KMS-11 (cell line): ENCODE measurements around the gene DPH3.

Experiments used
- H2AFZ ChIP-seq: fragments of 200-600 bp; sonication (generic); 2 replicates; pipeline ENCODE4 v1.6.1; 2016; ENCODE audit warnings: antibody characterized with exemption, mixed run types, low read depth
- H3K27ac ChIP-seq: fragments of 200-600 bp; sonication (generic); 2 replicates; pipeline ENCODE4 v1.6.1; 2016; ENCODE audit warnings: mild to moderate bottlenecking, mixed run types
- H3K27me3 ChIP-seq: fragments of 200-600 bp; sonication (generic); 2 replicates; pipeline ENCODE4 v1.6.1; 2017; ENCODE audit warnings: mild to moderate bottlenecking, low read depth, mixed run types, moderate library complexity; ENCODE audit not compliant: insufficient read depth
- H3K36me3 ChIP-seq: fragments of 200-600 bp; sonication (generic); 2 replicates; pipeline ENCODE4 v1.6.1; 2017; ENCODE audit warnings: mild to moderate bottlenecking, mixed run types; ENCODE audit not compliant: insufficient read depth
- H3K4me1 ChIP-seq: fragments of 200-600 bp; sonication (generic); 2 replicates; pipeline ENCODE4 v1.6.1; 2016; ENCODE audit warnings: mild to moderate bottlenecking, low read depth, mixed run types; ENCODE audit not compliant: poor library complexity, severe bottlenecking
- H3K4me2 ChIP-seq: fragments of 200-600 bp; sonication (generic); 2 replicates; pipeline ENCODE4 v1.7.0; 2016; ENCODE audit warnings: mild to moderate bottlenecking, mixed run types
- H3K4me3 ChIP-seq: fragments of 200-600 bp; sonication (generic); IDR thresholded peaks from 2 replicates; pipeline ENCODE4 v1.6.1; 2017; ENCODE audit warnings: low read depth, low read length, mixed read lengths; ENCODE audit not compliant: insufficient read depth
- H3K79me2 ChIP-seq: fragments of 200-600 bp; sonication (generic); 2 replicates; pipeline ENCODE4 v1.6.1; 2016; ENCODE audit warnings: low read depth, mixed run types; ENCODE audit not compliant: insufficient read depth
- H3K9ac ChIP-seq: fragments of 200-600 bp; sonication (generic); 2 replicates; pipeline ENCODE4 v1.6.1; 2016; ENCODE audit warnings: mild to moderate bottlenecking, mixed run types
- H4K20me1 ChIP-seq: fragments of 200-600 bp; sonication (generic); 2 replicates; pipeline ENCODE4 v1.6.1; 2016; ENCODE audit warnings: mild to moderate bottlenecking, mixed run types; ENCODE audit not compliant: insufficient read depth
- CTCF ChIP-seq: fragments of 200-600 bp; sonication (generic); conservative IDR thresholded peaks from 2 replicates; pipeline ENCODE4 v1.6.1; 2017; ENCODE audit warnings: low read depth, mild to moderate bottlenecking, antibody characterized with exemption, low read length, moderate library complexity, mixed read lengths

The DPH3 gene

GRCh38 chr3:16304061-16305010 lies 39.6 kb upstream of the DPH3 start:
- no peak overlapping the region for H2AFZ ChIP-seq
- H4K20me1 ChIP-seq = no peaks in the 10 kb centered on the region
- no peak overlapping the region for H3K4me2 ChIP-seq

GRCh38 chr3:16303037-16303575 lies 38.4 kb upstream of the DPH3 start:
- Histone ChIP-seq H3K79me2 (no peaks in the 10 kb centered on the region), H3K4me3 (no peak overlapping the region), H3K27ac (no peak overlapping the region), H4K20me1 (no peaks in the 10 kb centered on the region), H3K36me3 (no peaks in the 10 kb centered on the region), H2AFZ (no peak overlapping the region), H3K9ac (no peak overlapping the region), H3K4me1 (peaks cover 53% of the 10 kb centered on the region), H3K4me2 (peak overlapping the region; percentile 79; the same call in 1 of the 2 replicates), H3K27me3 (no peaks in the 10 kb centered on the region)
- TF ChIP-seq CTCF = no peak

More at GRCh38 chr3:16304061-16305010, 39.6 kb upstream of the DPH3 start:
- Histone ChIP-seq H3K4me1 (peaks cover 52% of the 10 kb centered on the region), H3K27ac (no peak overlapping the region), H3K79me2 (no peaks in the 10 kb centered on the region), H3K9ac (no peak overlapping the region), H3K27me3 (no peaks in the 10 kb centered on the region), H3K4me3 (no peak overlapping the region), H3K36me3 (no peaks in the 10 kb centered on the region)
- TF ChIP-seq CTCF = no peak

DNA sequence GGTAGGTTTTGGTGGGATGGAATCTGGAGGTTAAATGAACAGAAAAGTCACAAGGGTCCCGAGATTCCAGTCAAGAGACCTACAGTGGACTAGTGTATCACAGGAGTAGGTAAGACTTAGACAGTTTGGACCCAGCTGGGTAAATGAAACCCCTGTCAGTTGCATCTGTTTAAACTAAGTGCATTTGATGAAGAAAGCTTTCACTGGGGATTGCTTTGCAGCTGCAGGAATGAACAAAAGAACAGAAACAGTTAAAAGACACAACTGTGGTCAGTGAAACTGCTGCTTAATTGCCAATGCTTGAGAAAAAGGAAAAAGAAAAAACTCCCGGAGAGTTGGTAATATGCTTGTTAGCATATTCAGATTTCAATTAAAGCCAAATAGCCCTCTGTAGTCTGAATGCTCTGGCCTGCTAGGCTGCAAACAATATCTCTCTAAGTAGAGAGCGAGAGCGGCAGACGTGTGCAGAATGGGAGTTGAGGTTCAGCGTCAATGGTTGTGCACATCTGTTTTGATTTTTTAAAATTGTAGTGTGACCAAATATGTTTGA lies 37.4 kb upstream of the DPH3 start:
- Histone ChIP-seq H3K27ac (peak overlapping the region; percentile 43; the same call in 1 of the 2 replicates), H3K27me3 (no peaks in the 10 kb centered on the region), H3K4me1 (peaks cover 53% of the 10 kb centered on the region), H3K4me2 (peak overlapping the region; percentile 79), H4K20me1 (no peaks in the 10 kb centered on the region), H3K79me2 (no peaks in the 10 kb centered on the region), H3K9ac (no peak overlapping the region), H2AFZ (no peak overlapping the region), H3K4me3 (no peak overlapping the region), H3K36me3 (no peaks in the 10 kb centered on the region; the same call in 1 of the 2 replicates)
- no peak for TF ChIP-seq CTCF

DNA sequence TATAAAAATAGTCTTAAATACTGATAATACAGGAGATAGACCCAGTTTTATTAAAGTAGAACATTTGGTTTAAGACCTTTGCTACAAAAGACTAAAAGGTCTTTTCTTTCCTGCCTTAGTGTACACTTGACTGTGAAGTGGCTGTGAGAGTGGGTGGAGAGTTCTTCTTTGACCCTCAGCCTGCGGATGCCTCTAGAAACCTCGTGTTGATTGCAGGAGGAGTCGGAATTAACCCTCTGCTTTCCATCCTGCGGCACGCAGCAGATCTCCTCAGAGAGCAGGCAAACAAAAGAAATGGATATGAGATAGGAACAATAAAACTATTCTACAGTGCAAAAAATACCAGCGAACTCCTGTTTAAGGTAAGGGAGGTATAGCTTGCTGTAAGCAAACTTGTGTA lies 36.8 kb upstream of the DPH3 start:
- no peak overlapping the region for H2AFZ ChIP-seq
- peaks cover 53% of the 10 kb centered on the region for H3K4me1 ChIP-seq
- no peaks in the 10 kb centered on the region for H4K20me1 ChIP-seq
- no peak for TF ChIP-seq CTCF
- H3K27me3 ChIP-seq = no peaks in the 10 kb centered on the region
- no peak overlapping the region for H3K9ac ChIP-seq
- H3K36me3 ChIP-seq = no peaks in the 10 kb centered on the region; the same call in 1 of the 2 replicates
- H3K4me2 ChIP-seq = peak overlapping the region; percentile 79
- H3K79me2 ChIP-seq = no peaks in the 10 kb centered on the region
- H3K27ac ChIP-seq = peak overlapping the region; percentile 43; the same call in 1 of the 2 replicates
- H3K4me3 ChIP-seq = no peak overlapping the region
